Gastrocnemius medialis (tissue), 4 donors: Measurements from ENCODE around the gene RYK. TPM values are rescaled to one million over a fixed set of nuclear protein-coding genes. Genes with fewer than 3 reads are reported as not detected.
"Not testable (repeated sequence)": the region's sequence is repeated elsewhere in the genome, so short reads cannot be mapped to it uniquely, and the experiment has no call there.

ENCODE experiments used
- ATAC-seq, 2 donors: fragments of 150-250 bp; one replicate each; pipeline ENCODE4 v1.9.1; 2016
- DNase-seq, 2 donors: peaks; one replicate each; pipeline ENCODE4 v3.0.0-alpha.2; 2019
- H3K27ac ChIP-seq, 4 donors: fragments of 200-600 bp; sonication (generic); 1 replicate in 1 of 4; 2 replicates in 3 of 4; pipeline ENCODE4 v1.5.1; 2016 to 2018; ENCODE audit warnings: mild to moderate bottlenecking in 2 of 4, moderate library complexity in 1 of 4
- H3K27me3 ChIP-seq, 3 donors: fragments of 200-600 bp; sonication (generic) in 2 of 3; 1 replicate in 1 of 3; 2 replicates in 2 of 3; pipeline versions ENCODE4 v1.5.1 to v1.6.0; 2016 to 2019; ENCODE audit warnings: mild to moderate bottlenecking in 1 of 3, moderate library complexity in 1 of 3
- H3K36me3 ChIP-seq, 2 donors: fragments of 200-600 bp; sonication (generic) in 1 of 2; one replicate each; pipeline ENCODE4 v1.5.1; 2017 to 2018
- H3K4me1 ChIP-seq, 2 donors: fragments of 200-600 bp; sonication (generic) in 1 of 2; one replicate each; pipeline ENCODE4 v1.5.1; 2016 to 2017; ENCODE audit warnings: mild to moderate bottlenecking in 2 of 2
- H3K4me3 ChIP-seq, 4 donors: fragments of 200-600 bp; sonication (generic) in 3 of 4; 1 replicate in 1 of 4; 2 replicates in 3 of 4; pipeline ENCODE4 v1.5.1; 2016 to 2019; ENCODE audit warnings: mild to moderate bottlenecking in 2 of 4
- H3K9me3 ChIP-seq, 3 donors: fragments of 200-600 bp; sonication (generic) in 2 of 3; 1 replicate in 1 of 3; 2 replicates in 2 of 3; pipeline ENCODE4 v1.5.1; 2016 to 2019
- POLR2A ChIP-seq, 2 donors: fragments of 450-650 bp; IDR thresholded peaks; one replicate each; pipeline ENCODE4 v1.6.1; 2017; ENCODE audit warnings: antibody characterized with exemption in 2 of 2, mild to moderate bottlenecking in 2 of 2, moderate library complexity in 2 of 2
- in situ Hi-C, 4 donors: fragments of 200-750 bp; cut with MboI; loops; one replicate each; pipeline versions ENCODE4 v1.15.0 to v1.8.0; 2017; ENCODE audit warnings: low sequenced_read_pairs in 4 of 4
- intact Hi-C: fragments of 100-400 bp; cut with DNase I; formaldehyde crosslinking; loops from one replicate; pipeline ENCODE4 v1.15.1; 2023; ENCODE audit warnings: low total_unique reads
- total RNA-seq, 4 donors: library from RNA; depleted of rRNA; stranded (reverse); fragments of >200 nt; gene quantifications; one replicate each; pipeline versions ENCODE4 v1.1.0 to v1.2.3, GENCODE V29; 2016
- TF ChIP-seq, protein P1 (sequence below), 5 experiments: fragments of 450-650 bp in 3 of 5; fragments of 200-600 bp in 2 of 5; sonication (generic) in 2 of 5; IDR thresholded peaks in 4 of 5; conservative IDR thresholded peaks in 1 of 5; 1 replicate in 4 of 5; 2 replicates in 1 of 5; pipeline ENCODE4 v1.5.1; 2016 to 2019; ENCODE audit warnings: antibody characterized with exemption in 5 of 5, mild to moderate bottlenecking in 3 of 5, moderate library complexity in 3 of 5

Gene RYK
- total RNA-seq, 4 donors from 2014 or later, result 25.8 to 42.4 (median 35.0) TPM

DNA sequence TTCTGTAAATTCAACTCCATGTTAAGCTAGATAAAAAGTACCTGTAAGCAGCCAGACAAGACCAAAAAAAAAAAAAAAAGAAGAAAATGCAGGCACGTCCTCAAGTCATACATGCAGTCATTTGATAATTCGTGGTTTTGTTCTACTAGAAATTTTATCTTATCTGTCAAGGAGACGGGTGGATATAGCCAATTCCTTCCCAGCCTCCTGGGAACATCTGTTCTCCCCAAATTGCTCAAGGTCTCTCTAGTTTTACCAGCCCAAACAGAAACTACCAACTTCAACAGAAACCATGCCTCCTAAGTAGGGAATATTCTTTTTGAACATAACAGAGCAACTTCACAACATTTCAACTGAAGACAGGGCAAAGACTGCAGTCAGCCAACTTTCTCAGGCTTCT lies 19.5 kb downstream of the RYK start:
- no peaks in the 10 kb centered on the region for H3K27me3 ChIP-seq
- H3K36me3 ChIP-seq, result no peaks in the 10 kb centered on the region
- H3K9me3 ChIP-seq, result no peaks in the 10 kb centered on the region
- ATAC-seq (no peak), DNase-seq (no peak)
- peaks cover 40 to 42% of the 10 kb centered on the region in 2 donors for H3K4me1 ChIP-seq
- no peak overlapping the region for H3K4me3 ChIP-seq
- H3K27ac ChIP-seq, result no peak overlapping the region
- no peak for TF ChIP-seq POLR2A (IDR thresholded peaks at IDR 0.05)
- TF ChIP-seq, protein P1, sequence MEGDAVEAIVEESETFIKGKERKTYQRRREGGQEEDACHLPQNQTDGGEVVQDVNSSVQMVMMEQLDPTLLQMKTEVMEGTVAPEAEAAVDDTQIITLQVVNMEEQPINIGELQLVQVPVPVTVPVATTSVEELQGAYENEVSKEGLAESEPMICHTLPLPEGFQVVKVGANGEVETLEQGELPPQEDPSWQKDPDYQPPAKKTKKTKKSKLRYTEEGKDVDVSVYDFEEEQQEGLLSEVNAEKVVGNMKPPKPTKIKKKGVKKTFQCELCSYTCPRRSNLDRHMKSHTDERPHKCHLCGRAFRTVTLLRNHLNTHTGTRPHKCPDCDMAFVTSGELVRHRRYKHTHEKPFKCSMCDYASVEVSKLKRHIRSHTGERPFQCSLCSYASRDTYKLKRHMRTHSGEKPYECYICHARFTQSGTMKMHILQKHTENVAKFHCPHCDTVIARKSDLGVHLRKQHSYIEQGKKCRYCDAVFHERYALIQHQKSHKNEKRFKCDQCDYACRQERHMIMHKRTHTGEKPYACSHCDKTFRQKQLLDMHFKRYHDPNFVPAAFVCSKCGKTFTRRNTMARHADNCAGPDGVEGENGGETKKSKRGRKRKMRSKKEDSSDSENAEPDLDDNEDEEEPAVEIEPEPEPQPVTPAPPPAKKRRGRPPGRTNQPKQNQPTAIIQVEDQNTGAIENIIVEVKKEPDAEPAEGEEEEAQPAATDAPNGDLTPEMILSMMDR (IDR thresholded peaks at IDR 0.05 in 4 of 5, conservative IDR thresholded peaks at IDR 0.05 in 1 of 5), result no peak
- intact Hi-C loops (no loop called here), in situ Hi-C loops (no loop called here)

DNA sequence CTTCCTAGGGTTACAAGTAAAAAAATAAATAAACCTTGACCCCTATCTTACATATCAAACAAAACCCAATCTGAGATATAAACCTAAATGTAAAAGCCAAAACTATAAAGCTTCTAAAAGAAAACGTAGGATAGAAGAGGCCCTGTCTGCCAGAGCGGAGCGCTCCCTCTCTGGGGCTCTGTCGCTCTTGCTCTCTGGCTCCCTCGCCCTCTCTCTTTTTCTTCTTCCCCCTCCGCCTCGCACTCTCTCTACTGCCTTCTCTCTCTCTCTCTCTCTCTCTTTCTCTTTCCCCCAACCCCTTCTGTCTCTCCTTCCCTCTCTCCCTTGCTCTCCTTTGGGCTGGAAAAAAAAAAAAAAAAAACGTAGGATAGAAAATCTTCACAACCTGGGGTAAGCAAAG lies 21.6 kb downstream of the RYK start:
- H3K4me1 ChIP-seq, result peaks cover 26% of the 10 kb centered on the region in 2 donors
- H3K27ac ChIP-seq, result no peak overlapping the region
- no peak overlapping the region for H3K4me3 ChIP-seq
- H3K36me3 ChIP-seq, result no peaks in the 10 kb centered on the region
- no peak for TF ChIP-seq POLR2A (IDR thresholded peaks at IDR 0.05)
- TF ChIP-seq, protein P1 (IDR thresholded peaks at IDR 0.05 in 4 of 5, conservative IDR thresholded peaks at IDR 0.05 in 1 of 5), result no peak
- in situ Hi-C loops (no loop called here), intact Hi-C loops (no loop called here)
- ATAC-seq (no peak), DNase-seq (no peak)
- H3K27me3 ChIP-seq, result no peaks in the 10 kb centered on the region
- H3K9me3 ChIP-seq, result no peaks in the 10 kb centered on the region

DNA sequence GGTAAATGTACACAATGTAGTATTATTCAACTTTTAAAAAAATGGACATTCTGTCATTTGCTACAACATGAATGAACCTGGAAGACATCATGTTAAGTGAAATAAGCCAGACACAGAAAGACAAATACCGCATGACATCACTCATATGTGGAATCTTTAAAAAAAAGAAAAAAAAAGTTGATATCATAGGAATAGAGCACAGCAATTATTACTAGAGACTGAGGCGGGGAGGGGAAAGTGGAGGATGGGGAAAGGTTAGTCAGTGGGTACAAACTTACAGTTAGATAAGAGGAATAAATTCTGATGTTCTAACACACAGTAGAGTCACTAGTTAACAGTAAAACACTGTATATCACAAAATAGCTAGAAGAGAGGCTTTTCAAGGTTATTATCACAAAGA lies 22.2 kb downstream of the RYK start:
- intact Hi-C loops, result no loop called here
- no peak for TF ChIP-seq POLR2A (IDR thresholded peaks at IDR 0.05)
- TF ChIP-seq, protein P1 (IDR thresholded peaks at IDR 0.05 in 4 of 5, conservative IDR thresholded peaks at IDR 0.05 in 1 of 5), result no peak
- ATAC-seq (no peak), DNase-seq (no peak)
- H3K27ac ChIP-seq, result no peak overlapping the region
- H3K4me1 ChIP-seq, result peaks cover 26 to 28% of the 10 kb centered on the region in 2 donors
- in situ Hi-C loops, result no loop called here
- H3K9me3 ChIP-seq, result no peaks in the 10 kb centered on the region
- no peaks in the 10 kb centered on the region for H3K36me3 ChIP-seq
- no peaks in the 10 kb centered on the region for H3K27me3 ChIP-seq
- H3K4me3 ChIP-seq, result no peak overlapping the region

DNA sequence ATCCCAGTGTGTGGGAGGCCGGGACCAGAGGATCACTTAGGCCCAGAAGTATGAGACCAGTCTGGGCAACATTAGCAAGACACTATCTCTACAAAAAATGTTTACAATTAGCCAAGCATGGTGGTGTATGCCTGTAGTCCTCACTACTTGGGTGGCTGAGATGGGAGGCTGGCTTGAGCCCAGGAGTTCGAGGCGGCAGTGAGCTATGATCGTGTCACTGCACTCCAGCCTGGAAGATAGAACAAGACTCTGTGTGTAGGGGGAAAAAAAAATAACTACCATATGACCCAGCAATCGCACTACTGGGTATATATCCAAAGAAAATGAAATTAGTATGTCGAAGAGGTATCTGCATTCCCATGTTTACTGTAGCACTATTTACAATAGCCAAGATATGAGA lies 22.6 kb downstream of the RYK start:
- H3K4me3 ChIP-seq, result no peak overlapping the region
- no peak overlapping the region for H3K27ac ChIP-seq
- TF ChIP-seq, protein P1 (IDR thresholded peaks at IDR 0.05 in 4 of 5, conservative IDR thresholded peaks at IDR 0.05 in 1 of 5), result no peak
- no peak for TF ChIP-seq POLR2A (IDR thresholded peaks at IDR 0.05)
- intact Hi-C loops, result no loop called here
- ATAC-seq, result no peak
- H3K36me3 ChIP-seq, result no peaks in the 10 kb centered on the region
- peaks cover 27 to 28% of the 10 kb centered on the region in 2 donors for H3K4me1 ChIP-seq
- in situ Hi-C loops, result no loop called here
- DNase-seq, result no peak
- H3K27me3 ChIP-seq, result no peaks in the 10 kb centered on the region
- H3K9me3 ChIP-seq, result no peaks in the 10 kb centered on the region

DNA sequence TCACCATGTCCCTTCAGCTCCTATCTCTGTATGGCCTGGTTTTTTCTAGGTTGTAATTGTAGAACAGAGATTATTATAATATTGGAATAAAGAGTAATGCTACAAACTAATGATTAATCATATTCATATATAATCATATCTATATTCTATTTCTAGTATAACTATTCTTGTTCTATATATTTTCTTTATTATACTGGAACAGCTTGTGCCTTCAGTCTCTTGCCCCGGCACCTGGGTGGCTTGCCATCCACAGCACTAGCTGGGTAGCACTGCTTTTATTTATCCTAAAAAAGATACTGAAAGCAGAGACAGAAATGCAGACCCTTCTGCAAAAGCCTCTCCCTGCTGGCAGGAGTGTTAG lies 25.9 kb downstream of the RYK start:
- H3K36me3 ChIP-seq, H3K27me3 ChIP-seq, ATAC-seq, intact Hi-C loops, in situ Hi-C loops, H3K9me3 ChIP-seq, H3K4me3 ChIP-seq, DNase-seq: not testable (repeated sequence)
- Histone ChIP-seq H3K27ac (peak overlapping the region in 1 of 4 donors; percentile 72), H3K4me1 (peaks cover 12 to 16% of the 10 kb centered on the region in 2 donors)
